ENCODE measurements around the gene CKLF.

Gene CKLF

GRCh38 chr16:66508914-66509496 is 43.4 kb upstream of the CKLF start:
- Mint-ChIP-seq H3K4me1 (peaks cover 11% of the 10 kb centered on the region), H3K4me3 (no peak overlapping the region), H3K27me3 (ENCODE audit: low read depth, poor library complexity) (peaks cover 3% of the 10 kb centered on the region), H3K27ac (no peak overlapping the region), H3K9me3 (no peaks in the 10 kb centered on the region), H3K36me3 (ENCODE audit: low read depth) (peaks cover 23% of the 10 kb centered on the region)
- DNase-seq = no peak
- TF ChIP-seq CTCF (IDR thresholded peaks at IDR 0.05) = no peak

GRCh38 chr16:66509576-66509975 is 42.8 kb upstream of the CKLF start:
- Mint-ChIP-seq H3K27ac (no peak overlapping the region), H3K4me1 (peaks cover 11% of the 10 kb centered on the region), H3K36me3 (ENCODE audit: low read depth) (peaks cover 26% of the 10 kb centered on the region), H3K4me3 (no peak overlapping the region), H3K27me3 (ENCODE audit: low read depth, poor library complexity) (peaks cover 3% of the 10 kb centered on the region), H3K9me3 (no peaks in the 10 kb centered on the region)
- no peak for TF ChIP-seq CTCF (IDR thresholded peaks at IDR 0.05)
- no peak for DNase-seq

- Mint-ChIP-seq H3K4me1 (peaks cover 11% of the 10 kb centered on the region), H3K27ac (no peak overlapping the region), H3K36me3 (ENCODE audit: low read depth) (peaks cover 34% of the 10 kb centered on the region), H3K27me3 (ENCODE audit: low read depth, poor library complexity) (peaks cover 4% of the 10 kb centered on the region), H3K4me3 (no peak overlapping the region), H3K9me3 (no peaks in the 10 kb centered on the region)
- DNase-seq = no peak
- TF ChIP-seq CTCF (IDR thresholded peaks at IDR 0.05) = no peak
Measured at GRCh38 chr16:66510298-66510697, 42.1 kb upstream of the CKLF start.

GRCh38 chr16:66510711-66511601 is 41.4 kb upstream of the CKLF start:
- H3K27ac Mint-ChIP-seq = peak overlapping the region; percentile 86
- peaks cover 37% of the 10 kb centered on the region for H3K36me3 Mint-ChIP-seq (ENCODE audit: low read depth)
- no peak for TF ChIP-seq CTCF (IDR thresholded peaks at IDR 0.05)
- peaks cover 2% of the 10 kb centered on the region for H3K27me3 Mint-ChIP-seq (ENCODE audit: low read depth, poor library complexity)
- H3K4me3 Mint-ChIP-seq = no peak overlapping the region
- DNase-seq = no peak
- H3K9me3 Mint-ChIP-seq = no peaks in the 10 kb centered on the region
- H3K4me1 Mint-ChIP-seq = peaks cover 11% of the 10 kb centered on the region

GRCh38 chr16:66511602-66512271 is 40.6 kb upstream of the CKLF start:
- H3K4me3 Mint-ChIP-seq = no peak overlapping the region
- H3K4me1 Mint-ChIP-seq = peaks cover 18% of the 10 kb centered on the region
- peaks cover 2% of the 10 kb centered on the region for H3K27me3 Mint-ChIP-seq (ENCODE audit: low read depth, poor library complexity)
- DNase-seq = no peak
- no peak overlapping the region for H3K27ac Mint-ChIP-seq
- H3K9me3 Mint-ChIP-seq = no peaks in the 10 kb centered on the region
- no peak for TF ChIP-seq CTCF (IDR thresholded peaks at IDR 0.05)
- H3K36me3 Mint-ChIP-seq (ENCODE audit: low read depth) = peaks cover 42% of the 10 kb centered on the region

All from nephron progenitor cell (in vitro differentiated cells).